GM12891 (cell line): Measurements from ENCODE around the gene FOXK2.

Experiments
- POLR2A ChIP-seq: IDR thresholded peaks from 2 replicates; pipeline ENCODE4 v1.6.1; 2011; ENCODE audit warnings: low read depth, low read length, control low read depth
- TAF1 ChIP-seq: IDR thresholded peaks from 2 replicates; pipeline ENCODE4 v1.6.1; 2011; ENCODE audit warnings: low read depth, low read length, control low read depth

GRCh38 chr17:82564241-82564640 lies 44.7 kb downstream of the FOXK2 start:
- TF ChIP-seq POLR2A, result no peak
- no peak for TF ChIP-seq TAF1
